Naive thymus-derived CD8-positive, alpha-beta T cell (primary cell): ENCODE measurements around the gene LYST. TPM values are rescaled to one million over a fixed set of nuclear protein-coding genes. Genes with fewer than 3 reads are reported as not detected.
"Not testable (repeated sequence)": the region's sequence is repeated elsewhere in the genome, so short reads cannot be mapped to it uniquely, and the experiment has no call there.

Source experiments
- ATAC-seq, 2 donors: fragments of 150-1000 bp; cut with Tn5 transposase in 1 of 2; sonication (Bioruptor Pico), chemical (Tn5 transposase) in 1 of 2; 1 replicate in 1 of 2; 2 replicates in 1 of 2; pipeline ENCODE4 v1.10.0; 2021; ENCODE audit warnings: mild to moderate bottlenecking in 2 of 2, moderate library complexity in 2 of 2
- POLR2A ChIA-PET: fragments of 350-600 bp; sonication (Branson Sonifier 250); formaldehyde crosslinking; loops from one replicate; lab custom pipeline; 2021; ENCODE audit warnings: antibody characterized with exemption; lab: Charles Lee
- DNase-seq, 10 donors: peaks; one replicate each; pipeline versions ENCODE4 v3.0.0 to v3.0.0-alpha.2; 2020 to 2022
- H3K27ac Mint-ChIP-seq, 10 donors: one replicate each; pipeline ENCODE4 v1.8.0; 2020 to 2022; ENCODE audit warnings: mild to moderate bottlenecking in 10 of 10, mixed read lengths in 10 of 10, moderate library complexity in 4 of 10, inconsistent platforms in 1 of 10
- H3K27me3 Mint-ChIP-seq, 5 donors: one replicate each; pipeline ENCODE4 v1.8.0; 2021 to 2022; ENCODE audit warnings: mixed read lengths in 5 of 5
- H3K36me3 Mint-ChIP-seq, 3 donors: one replicate each; pipeline ENCODE4 v1.8.0; 2020 to 2022; ENCODE audit warnings: mixed read lengths in 3 of 3, mild to moderate bottlenecking in 2 of 3, inconsistent platforms in 1 of 3
- H3K4me1 Mint-ChIP-seq, 4 donors: one replicate each; pipeline ENCODE4 v1.8.0; 2021 to 2022; ENCODE audit warnings: mixed read lengths in 4 of 4
- H3K4me3 Mint-ChIP-seq, 10 donors: one replicate each; pipeline ENCODE4 v1.8.0; 2020 to 2022; ENCODE audit warnings: mild to moderate bottlenecking in 10 of 10, mixed read lengths in 10 of 10, moderate library complexity in 6 of 10, inconsistent platforms in 1 of 10
- H3K9me3 Mint-ChIP-seq, 9 donors: one replicate each; pipeline ENCODE4 v1.8.0; 2020 to 2022; ENCODE audit warnings: mixed read lengths in 9 of 9, mild to moderate bottlenecking in 3 of 9, inconsistent platforms in 1 of 9, moderate library complexity in 1 of 9
- polyA plus RNA-seq, 3 donors: library from polyadenylated mRNA; unstranded; fragments of 300-500 nt; fragmentation: Illumina TruSeq; gene quantifications; one replicate each; pipeline ENCODE4 v1.2.3, GENCODE V29; 2021
- total RNA-seq, 8 experiments: library from RNA in 2 of 8; stranded (reverse) in 2 of 8; gene quantifications; one replicate each; pipeline ENCODE4 v1.2.3 and lab custom pipeline; 2021 to 2026

LYST gene
- total and polyA plus RNA-seq, 5 experiments from 2014 or later: 6.4 to 27.2 (median 10.9) TPM

DNA sequence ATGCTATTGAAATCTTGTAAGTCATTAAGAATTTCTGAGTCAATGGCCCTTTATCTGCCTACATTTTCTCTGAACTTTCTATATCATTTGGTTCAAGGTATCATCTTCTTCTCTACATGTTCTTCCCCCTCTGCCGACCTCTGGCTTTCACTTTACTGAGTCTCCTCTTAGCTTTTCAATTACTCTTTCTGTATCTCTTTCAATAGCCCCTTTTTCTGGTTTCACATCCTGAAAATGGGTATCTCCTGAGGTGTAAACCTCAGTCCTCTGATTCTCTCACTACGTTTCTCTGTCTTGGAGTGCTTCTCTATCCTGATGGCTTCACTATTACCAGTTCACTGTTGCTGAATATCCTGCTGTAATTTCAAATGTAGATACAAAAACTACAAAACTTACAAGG, 98.9 kb downstream of the LYST start:
- Mint-ChIP-seq H3K27ac (peak overlapping the region in 1 of 10 donors; percentile 32), H3K9me3 (no peaks in the 10 kb centered on the region), H3K4me3 (no peak overlapping the region), H3K4me1 (peaks cover 0 to 6% (median 0%) of the 10 kb centered on the region in 4 donors), H3K36me3 (peaks cover 0 to 35% (median 8%) of the 10 kb centered on the region in 3 donors), H3K27me3 (no peaks in the 10 kb centered on the region)
- POLR2A ChIA-PET: interaction anchor here (0.6 kb wide), 1 partner anchor 660 kb away, joined by 3 read pairs; no protein-coding TSS in a partner anchor
- ATAC-seq (no peak), DNase-seq (no peak)

DNA sequence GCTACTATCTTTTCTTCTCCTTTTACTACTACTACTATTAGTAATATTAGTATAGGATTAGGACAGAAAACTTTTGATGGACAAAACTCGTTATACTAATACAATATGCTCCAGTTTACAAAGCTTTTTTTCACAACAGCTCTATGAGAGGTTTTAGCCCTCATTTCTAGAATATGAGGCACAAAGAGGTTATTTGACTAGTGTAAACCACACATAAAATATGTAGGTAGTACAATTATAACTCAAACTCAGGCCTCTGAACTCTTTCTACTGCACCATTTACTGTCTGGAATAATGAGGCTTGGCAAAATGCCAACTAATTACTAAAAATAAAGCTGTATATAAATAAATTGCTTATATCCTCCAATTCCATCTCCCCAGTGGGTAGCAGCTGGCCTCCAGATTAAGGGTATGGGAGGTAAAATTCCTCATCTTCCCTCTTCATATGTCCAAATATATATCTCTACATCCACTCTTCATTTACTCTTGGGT, 99.9 kb downstream of the LYST start:
- peaks cover 0 to 37% (median 5%) of the 10 kb centered on the region in 3 donors for H3K36me3 Mint-ChIP-seq
- ATAC-seq (no peak), DNase-seq (no peak)
- no peak overlapping the region for H3K4me3 Mint-ChIP-seq
- no peaks in the 10 kb centered on the region for H3K27me3 Mint-ChIP-seq
- H3K9me3 Mint-ChIP-seq: no peaks in the 10 kb centered on the region
- H3K27ac Mint-ChIP-seq: peak overlapping the region in 1 of 10 donors; percentile 5
- peaks cover 0 to 6% (median 0%) of the 10 kb centered on the region in 4 donors for H3K4me1 Mint-ChIP-seq
- POLR2A ChIA-PET: no interaction called here

DNA sequence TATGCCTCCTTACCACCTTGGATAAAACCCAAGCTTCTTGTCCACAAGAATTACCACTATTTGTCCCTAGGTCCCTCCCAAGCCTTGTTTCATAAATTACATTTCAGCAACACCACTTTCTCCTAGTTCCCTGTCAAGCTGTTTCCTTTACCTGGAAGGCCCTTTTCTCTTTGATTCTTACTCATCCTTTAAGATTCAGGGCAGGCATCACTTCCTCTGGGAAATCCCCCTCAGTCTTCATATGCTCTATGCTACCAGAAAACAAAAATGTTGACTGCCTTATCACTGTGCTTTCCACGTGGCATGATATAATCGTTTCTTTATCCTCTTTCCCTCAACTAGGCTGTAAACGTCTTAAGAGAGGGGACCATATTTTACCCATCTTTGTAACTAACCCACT, 102.7 kb downstream of the LYST start:
- ATAC-seq (no peak), DNase-seq (no peak)
- POLR2A ChIA-PET: interaction anchor here (0.6 kb wide), 1 partner anchor 299 kb away, joined by 9 read pairs; no protein-coding TSS in a partner anchor
- Mint-ChIP-seq H3K27ac (no peak overlapping the region), H3K4me3 (no peak overlapping the region), H3K4me1 (peaks cover 0 to 6% (median 0%) of the 10 kb centered on the region in 4 donors), H3K27me3 (no peaks in the 10 kb centered on the region), H3K9me3 (no peaks in the 10 kb centered on the region), H3K36me3 (peaks cover 0 to 48% (median 4%) of the 10 kb centered on the region in 3 donors)

DNA sequence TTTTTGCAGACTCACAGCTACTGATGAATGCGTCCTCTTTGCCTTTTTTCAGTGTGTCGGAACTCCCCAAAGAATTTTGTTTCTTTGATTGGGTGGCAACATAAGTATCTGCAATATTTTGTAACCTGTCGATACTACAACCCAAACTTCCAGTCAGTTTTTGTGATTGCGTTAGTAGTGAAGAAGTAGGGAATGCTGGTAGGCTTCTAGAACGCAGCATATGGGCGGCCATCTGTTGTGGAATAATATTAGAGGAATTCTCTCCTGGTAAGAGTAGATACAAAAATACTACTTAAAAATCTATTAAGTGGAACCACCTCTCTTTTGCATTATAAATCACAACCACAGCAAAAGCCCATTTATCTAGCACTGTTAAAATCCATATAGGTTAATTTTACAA, 107.4 kb downstream of the LYST start:
- H3K27ac Mint-ChIP-seq: no peak overlapping the region
- DNase-seq (no peak), ATAC-seq (no peak)
- POLR2A ChIA-PET: no interaction called here
- H3K9me3 Mint-ChIP-seq: no peaks in the 10 kb centered on the region
- no peaks in the 10 kb centered on the region for H3K27me3 Mint-ChIP-seq
- H3K4me3 Mint-ChIP-seq: no peak overlapping the region
- H3K4me1 Mint-ChIP-seq: no peaks in the 10 kb centered on the region
- peaks cover 0 to 57% (median 4%) of the 10 kb centered on the region in 3 donors for H3K36me3 Mint-ChIP-seq

DNA sequence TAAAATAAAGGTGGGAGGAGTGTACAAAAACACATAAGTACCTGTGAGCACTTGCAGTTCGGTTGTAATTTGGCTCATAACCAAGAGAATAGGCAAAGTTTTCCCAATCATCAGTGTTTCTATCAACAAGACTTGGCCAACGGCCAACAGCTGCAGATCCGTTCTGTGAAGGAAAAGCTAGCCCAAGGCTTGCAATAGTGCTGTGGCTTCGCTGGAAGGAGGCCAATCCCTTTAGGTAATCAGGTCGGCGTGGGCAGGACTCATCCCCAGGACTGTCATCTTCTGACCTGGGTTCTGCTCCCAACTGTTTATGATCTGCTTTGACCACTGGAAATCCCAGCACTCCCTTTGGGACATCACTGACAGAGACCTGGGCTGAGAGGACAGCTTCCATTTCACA, 107.8 kb downstream of the LYST start:
- Mint-ChIP-seq H3K27me3 (no peaks in the 10 kb centered on the region), H3K4me3 (no peak overlapping the region), H3K4me1 (no peaks in the 10 kb centered on the region), H3K36me3 (peaks cover 0 to 61% (median 4%) of the 10 kb centered on the region in 3 donors), H3K27ac (no peak overlapping the region), H3K9me3 (no peaks in the 10 kb centered on the region)
- DNase-seq (no peak), ATAC-seq (no peak)
- POLR2A ChIA-PET: no interaction called here

DNA sequence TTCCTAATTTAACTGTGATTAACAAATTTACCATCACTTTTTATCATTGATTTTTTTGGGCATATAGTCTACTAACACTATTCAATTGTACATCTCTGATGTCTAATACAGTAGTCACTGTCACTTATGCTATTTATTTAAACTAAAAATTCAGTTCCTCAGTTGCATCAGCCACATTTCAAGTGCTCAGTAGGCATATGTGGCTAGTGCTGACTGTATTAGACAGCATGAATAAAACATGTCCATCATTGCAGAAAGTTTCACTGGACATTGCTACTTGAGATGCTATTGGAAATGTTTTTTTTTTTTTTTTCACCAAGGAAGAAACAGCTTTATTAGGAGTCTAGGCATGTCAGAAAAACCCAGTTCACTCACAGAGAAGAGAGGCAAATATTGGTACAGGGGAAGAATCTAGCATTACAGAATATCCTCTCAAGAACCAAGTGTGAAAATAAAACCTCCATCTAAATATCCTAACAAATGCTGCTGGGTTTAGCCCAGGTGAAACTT, 109.1 kb downstream of the LYST start:
- peaks cover 0 to 68% (median 4%) of the 10 kb centered on the region in 3 donors for H3K36me3 Mint-ChIP-seq
- POLR2A ChIA-PET: no interaction called here

DNA sequence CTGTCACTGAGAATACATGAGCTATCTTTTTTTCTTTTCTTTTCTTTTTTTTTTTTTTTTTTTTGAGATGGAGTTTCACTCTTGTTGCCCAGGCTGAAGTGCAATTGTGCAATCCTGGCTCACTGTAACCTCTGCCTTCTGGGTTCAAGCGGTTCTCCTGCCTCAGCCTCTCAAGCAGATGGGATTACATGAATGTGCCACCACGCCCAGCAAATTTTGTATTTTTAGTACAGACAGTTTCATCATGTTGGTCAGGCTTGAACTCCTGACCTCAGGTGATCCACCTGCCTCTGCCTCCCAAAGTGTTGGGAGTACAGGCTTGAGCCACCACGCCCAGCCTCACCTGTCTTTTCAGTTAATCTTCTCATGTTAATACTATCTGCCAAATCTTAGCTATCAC, 112.5 kb downstream of the LYST start:
- H3K9me3 Mint-ChIP-seq, H3K27me3 Mint-ChIP-seq, POLR2A ChIA-PET, H3K4me1 Mint-ChIP-seq, H3K4me3 Mint-ChIP-seq, DNase-seq, ATAC-seq: not testable (repeated sequence)
- peak overlapping the region in 1 of 10 donors; percentile 52 for H3K27ac Mint-ChIP-seq
- H3K36me3 Mint-ChIP-seq: peaks cover 0 to 56% (median 0%) of the 10 kb centered on the region in 3 donors

More for the DNA sequence above, 109.1 kb downstream of the LYST start:
- DNase-seq (no peak), ATAC-seq (no peak)
- Mint-ChIP-seq H3K4me3 (no peak overlapping the region), H3K27ac (no peak overlapping the region), H3K9me3 (no peaks in the 10 kb centered on the region), H3K27me3 (no peaks in the 10 kb centered on the region), H3K4me1 (no peaks in the 10 kb centered on the region)

DNA sequence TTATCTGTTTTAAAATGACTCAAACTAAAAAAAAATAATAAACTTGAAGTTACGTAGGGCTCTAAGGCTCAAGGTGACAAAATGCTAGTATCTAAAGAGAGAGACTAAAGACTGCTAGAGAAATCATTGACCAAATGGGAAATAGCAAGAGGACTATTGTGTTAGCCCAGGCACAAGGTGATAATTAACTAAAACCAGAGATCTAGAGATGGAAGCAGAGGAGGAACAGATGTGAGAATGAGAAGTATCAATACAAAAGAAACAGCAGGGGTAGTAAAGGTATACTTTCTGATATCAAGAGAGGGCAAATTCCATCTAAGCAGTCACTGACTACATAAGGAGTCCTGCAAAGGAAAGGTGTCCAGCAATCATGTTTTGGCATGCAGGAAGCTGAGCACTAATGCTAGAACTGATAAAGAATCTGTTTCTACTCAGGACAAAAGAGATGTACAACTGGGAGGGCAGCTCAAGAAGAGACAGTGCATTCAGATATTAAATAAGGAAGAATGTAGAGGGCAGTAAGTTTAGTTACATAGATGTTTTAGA, 116.9 kb downstream of the LYST start:
- no peaks in the 10 kb centered on the region for H3K9me3 Mint-ChIP-seq
- no peaks in the 10 kb centered on the region for H3K4me1 Mint-ChIP-seq
- DNase-seq (no peak), ATAC-seq (no peak)
- no peak overlapping the region for H3K4me3 Mint-ChIP-seq
- POLR2A ChIA-PET: no interaction called here
- H3K27me3 Mint-ChIP-seq: no peaks in the 10 kb centered on the region
- H3K27ac Mint-ChIP-seq: peak overlapping the region in 4 of 10 donors; percentile 3 to 10 (median 8)
- H3K36me3 Mint-ChIP-seq: peaks cover 0 to 62% (median 13%) of the 10 kb centered on the region in 3 donors

DNA sequence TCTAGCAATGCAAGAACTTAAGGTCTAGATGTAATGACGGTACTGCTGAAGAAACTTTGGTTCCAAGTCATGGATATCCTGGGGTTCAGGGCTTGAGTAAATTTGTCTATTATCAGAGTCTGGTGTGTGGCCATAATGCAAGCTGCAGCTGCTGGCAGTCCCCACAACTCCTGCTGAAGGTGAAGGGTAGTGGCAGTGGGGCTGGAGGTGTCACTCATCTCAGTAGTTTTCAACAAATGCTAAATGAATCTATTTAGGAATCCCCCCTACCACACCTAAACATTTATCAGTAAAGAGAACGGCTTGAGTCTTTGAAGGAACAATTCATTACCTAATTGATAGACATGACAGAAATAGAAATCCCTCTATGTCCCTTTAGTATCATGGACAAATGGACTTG, 118.0 kb downstream of the LYST start:
- Mint-ChIP-seq H3K4me3 (no peak overlapping the region), H3K9me3 (no peaks in the 10 kb centered on the region), H3K27ac (peak overlapping the region in 3 of 10 donors; percentile 3 to 77 (median 11)), H3K36me3 (peaks cover 0 to 59% (median 18%) of the 10 kb centered on the region in 3 donors), H3K27me3 (no peaks in the 10 kb centered on the region), H3K4me1 (no peaks in the 10 kb centered on the region)
- DNase-seq (no peak), ATAC-seq (no peak)
- POLR2A ChIA-PET: no interaction called here

DNA sequence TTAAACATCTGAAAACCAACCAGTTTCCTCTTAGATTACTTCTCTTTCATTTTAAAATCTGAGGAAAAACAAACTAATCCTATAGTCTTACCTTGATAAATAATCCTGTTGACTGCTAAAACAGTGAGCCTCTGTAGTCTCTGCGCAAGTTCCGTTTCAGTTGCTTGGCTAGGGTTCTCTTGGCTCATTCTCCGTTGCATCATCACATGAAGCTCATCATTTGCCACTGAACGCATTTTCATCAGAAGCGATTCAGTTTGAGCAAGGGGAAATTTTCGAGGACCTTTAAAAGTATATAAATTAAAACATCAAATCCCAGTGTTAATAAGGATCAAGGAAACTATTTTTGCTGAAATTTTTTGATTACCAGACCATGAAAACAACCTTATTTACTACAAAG, 120.5 kb downstream of the LYST start:
- ATAC-seq: no peak
- POLR2A ChIA-PET: no interaction called here
- peaks cover 5 to 64% (median 33%) of the 10 kb centered on the region in 3 donors for H3K36me3 Mint-ChIP-seq

DNA sequence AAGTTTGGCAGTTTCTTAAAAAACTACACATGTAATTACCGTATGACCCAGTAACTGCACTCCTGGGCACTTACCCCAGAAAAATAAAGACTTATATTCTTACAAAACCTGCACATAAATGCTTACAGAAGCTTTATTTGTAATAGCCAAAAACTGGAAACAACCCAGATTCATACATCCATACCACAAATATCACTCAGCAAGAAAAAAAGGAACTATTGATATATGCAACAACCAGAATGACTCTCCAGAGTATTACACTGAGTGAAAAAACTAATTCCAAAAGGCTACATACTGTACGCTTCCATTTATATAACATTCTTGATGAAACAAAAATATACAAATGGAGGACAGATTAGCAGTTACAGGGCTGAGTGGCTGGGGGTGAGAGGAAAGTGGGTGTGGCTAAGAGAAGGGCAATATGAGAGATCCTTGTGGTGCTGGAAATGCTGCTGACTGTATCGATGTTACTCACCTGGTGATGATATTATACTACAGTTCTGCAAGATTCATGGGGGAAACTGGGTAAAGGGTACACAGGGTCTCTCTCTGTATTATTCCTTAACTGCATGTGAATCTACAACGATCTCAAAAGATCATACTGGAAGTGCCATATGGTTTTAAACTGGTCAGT, 121.1 kb downstream of the LYST start:
- Mint-ChIP-seq H3K36me3 (peaks cover 5 to 63% (median 36%) of the 10 kb centered on the region in 3 donors), H3K4me3 (no peak overlapping the region), H3K4me1 (no peaks in the 10 kb centered on the region), H3K27ac (no peak overlapping the region), H3K9me3 (no peaks in the 10 kb centered on the region), H3K27me3 (no peaks in the 10 kb centered on the region)
- ATAC-seq (no peak), DNase-seq (no peak)
- POLR2A ChIA-PET: interaction anchor here (0.5 kb wide), 1 partner anchor 141 kb away, joined by 3 read pairs; no protein-coding TSS in a partner anchor

More for the DNA sequence above, 120.5 kb downstream of the LYST start:
- no peaks in the 10 kb centered on the region for H3K27me3 Mint-ChIP-seq
- H3K4me1 Mint-ChIP-seq: no peaks in the 10 kb centered on the region
- no peak overlapping the region for H3K27ac Mint-ChIP-seq
- H3K4me3 Mint-ChIP-seq: no peak overlapping the region
- no peaks in the 10 kb centered on the region for H3K9me3 Mint-ChIP-seq
- DNase-seq: no peak

DNA sequence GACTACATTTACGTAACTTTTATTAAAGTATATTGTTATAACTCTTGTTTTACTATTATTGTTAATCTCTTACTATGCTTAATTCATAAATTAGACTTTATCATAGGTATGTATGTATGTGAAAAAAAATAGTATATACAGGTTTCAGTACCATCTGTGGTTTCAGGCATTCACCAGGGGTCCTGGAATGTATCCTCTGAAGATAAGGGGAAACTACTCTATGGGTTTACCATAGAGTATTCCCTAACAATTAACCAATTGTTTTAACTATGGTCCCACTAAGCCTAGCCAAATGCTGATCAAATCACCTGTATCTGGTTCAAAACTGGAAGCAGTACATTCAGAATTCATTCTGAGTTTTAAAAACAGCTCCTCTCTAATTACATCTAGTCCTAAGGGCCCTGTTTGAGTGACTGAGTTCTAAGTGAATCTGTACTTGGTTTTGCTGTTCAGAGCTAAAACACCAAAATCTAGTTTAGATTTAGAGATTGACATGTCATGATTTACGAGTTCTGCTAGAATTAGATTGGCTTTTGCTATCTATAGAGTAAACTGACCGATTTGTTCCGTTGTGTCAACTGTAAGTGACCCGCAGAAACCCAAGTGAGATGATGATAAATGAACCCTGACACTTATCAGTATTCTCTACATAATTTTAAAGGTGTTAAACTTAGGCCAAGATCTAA, 123.6 kb downstream of the LYST start:
- POLR2A ChIA-PET: no interaction called here
- H3K9me3 Mint-ChIP-seq: no peaks in the 10 kb centered on the region
- H3K4me1 Mint-ChIP-seq: no peaks in the 10 kb centered on the region
- no peak overlapping the region for H3K4me3 Mint-ChIP-seq
- ATAC-seq (no peak), DNase-seq (no peak)
- H3K36me3 Mint-ChIP-seq: peaks cover 11 to 76% (median 59%) of the 10 kb centered on the region in 3 donors
- no peaks in the 10 kb centered on the region for H3K27me3 Mint-ChIP-seq
- no peak overlapping the region for H3K27ac Mint-ChIP-seq

DNA sequence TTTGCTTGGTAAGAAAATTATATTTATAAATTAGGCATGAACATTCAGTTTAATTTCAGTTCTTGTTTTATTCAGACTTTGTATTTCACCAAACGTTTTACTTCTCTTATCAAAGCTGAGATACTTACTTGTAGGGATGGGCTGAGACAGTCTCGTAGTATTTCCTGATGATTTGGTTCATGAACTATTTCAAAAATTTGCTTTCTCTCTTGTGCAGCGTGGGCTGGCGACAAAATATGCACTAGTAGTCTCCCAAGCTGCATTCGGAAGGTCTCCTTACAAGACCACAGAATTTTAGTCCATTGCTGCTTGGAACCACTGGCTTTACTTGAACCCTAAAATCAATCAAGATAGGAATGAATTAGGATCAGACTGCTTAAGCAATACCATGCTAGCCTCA, 125.4 kb downstream of the LYST start:
- Mint-ChIP-seq H3K27ac (no peak overlapping the region), H3K9me3 (no peaks in the 10 kb centered on the region), H3K27me3 (no peaks in the 10 kb centered on the region), H3K4me1 (no peaks in the 10 kb centered on the region), H3K4me3 (no peak overlapping the region), H3K36me3 (peaks cover 11 to 81% (median 64%) of the 10 kb centered on the region in 3 donors)
- ATAC-seq (no peak), DNase-seq (no peak)
- POLR2A ChIA-PET: no interaction called here
